GM21528 (cell line): Measurements from ENCODE around the gene LONP1.
A peak's percentile ranks its signal among the peaks of the same experiment; 100 is the strongest.

ENCODE experiments used
- ATAC-seq: cut with Tn5 transposase; IDR thresholded peaks from one replicate; pipeline ENCODE4 v1.9.1; 2021; ENCODE audit warnings: mild to moderate bottlenecking, moderate library complexity; ENCODE audit not compliant: unreplicated experiment, low FRiP score

Gene LONP1

DNA sequence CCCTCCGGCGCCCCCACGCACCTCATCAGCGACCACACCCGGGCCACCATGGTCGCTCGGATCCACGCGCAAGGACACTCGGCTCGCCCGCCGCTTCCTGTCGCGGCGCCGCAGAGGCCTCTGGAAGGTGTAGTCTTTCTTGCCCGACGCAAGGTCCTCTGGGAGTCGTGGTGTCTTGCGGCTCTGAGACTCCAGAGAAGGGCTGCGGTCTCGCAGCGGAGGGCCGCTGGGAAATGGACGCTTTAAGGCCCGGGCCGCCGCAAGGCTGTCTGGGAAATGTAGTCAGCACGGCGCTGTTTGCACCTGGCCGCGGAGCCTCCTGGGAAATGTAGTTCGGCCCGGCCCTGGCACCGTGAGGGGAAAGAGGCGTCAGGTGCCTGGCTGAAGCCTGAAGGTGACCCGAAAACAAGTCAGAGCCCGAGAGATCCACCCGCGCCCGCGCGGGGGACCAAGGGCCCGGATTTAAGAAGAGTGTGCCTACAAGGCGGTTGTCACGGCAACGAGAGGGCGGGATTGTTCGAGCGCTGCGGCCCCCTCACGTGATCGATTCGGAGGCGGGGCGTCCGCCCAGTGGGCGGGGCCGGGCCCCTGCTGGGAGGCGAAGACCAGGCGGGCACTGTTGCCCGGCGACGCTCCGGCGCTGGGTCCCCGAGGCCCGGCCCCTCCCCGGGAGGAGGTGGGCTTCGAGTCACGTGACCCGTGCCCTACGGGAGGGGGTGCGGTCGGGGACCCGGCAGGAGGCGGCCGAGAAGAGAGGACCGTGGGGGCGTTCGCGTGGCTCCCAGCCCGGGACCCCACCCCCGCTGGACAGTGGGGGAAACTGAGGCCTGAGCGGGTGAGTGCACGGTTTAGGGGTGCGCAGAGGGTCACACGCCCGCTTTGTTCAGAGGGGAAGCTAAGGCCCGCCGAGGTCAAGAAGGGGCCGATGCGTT is 39.2 kb downstream of the LONP1 start, which contains the start of the genes HSD11B1L and MICOS13:
TSS of gene HSD11B1L (plus strand) at position 591 of the 932 bp plus-strand sequence. CDS start 3,806 bp downstream, outside the sequence.
TSS of gene MICOS13 (minus strand) at position 80 of the 932 bp plus-strand sequence. CDS start at position 50, 30 bp downstream.
- ATAC-seq: peak; percentile 80

DNA sequence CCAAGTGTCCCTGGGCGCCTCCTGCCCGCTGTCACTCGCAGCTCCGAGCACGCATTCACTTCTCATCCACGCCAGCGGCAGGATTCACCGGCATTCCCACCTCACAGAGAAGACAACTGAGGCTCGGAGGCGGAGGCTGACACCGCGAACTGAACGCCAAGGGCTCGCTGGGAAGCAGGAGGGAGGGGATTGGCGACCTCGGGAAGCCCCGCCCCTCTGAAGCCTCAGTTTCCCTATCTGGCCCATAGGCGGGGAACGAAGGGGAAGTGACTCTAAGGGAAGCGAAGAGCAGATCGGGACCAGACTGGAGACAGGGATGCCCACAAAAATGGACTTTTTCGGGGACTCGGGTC is 39.9 kb downstream of the LONP1 start:
- no peak for ATAC-seq

DNA sequence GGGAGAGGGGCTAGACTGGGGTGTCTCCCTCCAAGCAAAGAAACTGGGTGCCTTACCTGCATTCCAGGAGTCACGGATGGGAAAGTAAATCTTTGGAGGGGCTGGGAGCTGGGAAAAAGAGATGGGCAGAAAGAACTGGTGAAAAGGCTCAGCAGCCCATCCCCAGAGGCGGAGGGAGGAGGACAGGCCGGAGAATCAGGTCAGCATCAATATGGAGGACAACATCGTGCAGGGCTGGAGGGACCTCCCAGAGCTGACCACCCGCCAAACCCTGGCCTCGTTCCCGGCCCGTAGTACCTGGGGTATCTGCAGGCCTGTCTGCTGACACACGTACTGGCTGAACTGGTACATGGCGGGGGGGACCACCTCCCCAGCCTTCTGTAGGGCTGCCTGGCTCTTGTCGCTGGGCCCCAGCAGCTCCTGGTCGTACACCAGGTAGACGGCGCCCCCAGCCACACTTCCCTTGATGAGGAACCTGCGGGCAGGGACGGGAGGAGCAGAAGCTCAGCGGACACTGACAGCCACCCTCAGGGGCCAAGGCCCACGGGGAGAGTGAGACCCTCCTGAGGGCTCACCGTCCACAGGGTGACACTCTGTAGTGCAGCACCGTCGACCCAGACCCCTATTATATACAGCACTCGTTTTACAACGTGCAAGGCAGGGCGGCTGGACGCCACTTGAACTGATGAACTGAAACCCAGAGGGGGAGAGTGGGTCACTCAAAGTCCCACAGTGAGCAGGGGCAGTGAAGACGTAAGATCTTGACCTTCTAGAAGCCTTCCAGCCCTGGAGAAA is 40.5 kb downstream of the LONP1 start:
- no peak for ATAC-seq

DNA sequence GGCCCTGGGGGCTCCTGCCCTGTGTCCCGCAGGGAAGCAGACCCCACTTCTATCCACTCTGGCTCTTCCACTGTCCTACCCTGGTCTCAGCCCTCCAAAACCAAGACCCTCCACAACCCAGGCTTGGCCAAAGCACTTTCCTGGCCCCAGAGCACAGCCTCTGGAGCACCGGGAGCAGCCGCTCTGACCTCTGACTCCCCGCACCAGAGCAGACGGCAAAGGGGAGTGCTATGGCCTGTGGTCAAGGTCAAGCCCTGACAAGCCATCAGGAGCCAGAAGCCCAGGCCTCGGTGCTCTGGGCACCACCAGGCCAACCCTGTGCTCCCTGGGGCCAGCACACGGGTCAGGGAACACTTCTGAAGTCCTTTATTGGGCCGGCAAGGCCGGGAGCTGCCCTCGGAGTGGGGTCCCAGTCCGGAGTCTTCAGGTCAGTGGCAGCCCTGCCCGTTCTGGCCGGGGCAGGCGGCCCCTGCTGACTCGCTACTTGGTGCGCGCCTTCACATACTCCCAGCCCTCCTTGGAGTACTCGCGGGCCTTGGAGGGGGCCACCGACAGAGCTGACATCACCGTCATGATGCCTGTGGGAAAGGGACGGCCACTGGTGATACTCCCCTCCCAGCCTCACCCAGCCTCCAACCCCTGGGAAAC is 41.8 kb downstream of the LONP1 start:
- no peak for ATAC-seq

DNA sequence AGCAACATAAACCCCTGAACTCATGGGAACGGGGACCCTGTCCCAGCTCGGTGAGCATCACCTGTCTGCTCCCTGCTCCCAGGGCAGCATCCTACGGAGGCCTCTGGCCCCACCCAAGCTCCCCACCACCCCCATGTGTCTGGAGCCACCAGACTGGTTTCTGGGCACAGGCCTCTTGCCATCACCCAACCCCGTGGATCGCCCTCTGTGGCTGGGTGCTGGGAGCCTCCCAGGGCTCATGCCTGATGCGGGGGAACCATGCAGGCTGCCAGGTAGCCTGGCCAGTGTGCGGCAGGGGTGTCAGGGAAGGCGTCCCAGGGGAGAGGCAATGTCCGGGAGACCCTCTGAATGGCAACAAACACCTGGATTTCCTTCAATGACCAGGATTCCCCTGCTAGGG is 42.4 kb downstream of the LONP1 start:
- no peak for ATAC-seq

DNA sequence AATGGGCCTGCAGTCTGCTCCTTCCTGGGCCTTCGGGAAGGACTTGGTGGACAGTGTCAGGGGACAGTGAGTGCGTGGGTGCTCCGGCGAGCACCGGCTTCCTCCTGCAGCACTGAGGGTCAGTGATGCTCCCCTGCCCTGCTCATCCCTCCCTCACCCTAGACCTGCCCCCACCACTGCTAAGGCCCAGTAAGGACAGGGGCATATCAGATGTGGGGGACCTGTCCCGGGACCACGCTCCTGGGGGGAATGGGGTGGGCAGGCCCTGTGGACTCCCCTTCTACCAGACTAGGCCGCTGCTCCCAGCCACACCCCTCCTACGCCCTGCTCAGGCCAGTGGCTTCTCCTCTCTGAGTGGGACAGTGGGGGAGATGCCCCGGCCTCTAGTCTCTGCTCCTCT is 42.8 kb downstream of the LONP1 start:
- no peak for ATAC-seq

DNA sequence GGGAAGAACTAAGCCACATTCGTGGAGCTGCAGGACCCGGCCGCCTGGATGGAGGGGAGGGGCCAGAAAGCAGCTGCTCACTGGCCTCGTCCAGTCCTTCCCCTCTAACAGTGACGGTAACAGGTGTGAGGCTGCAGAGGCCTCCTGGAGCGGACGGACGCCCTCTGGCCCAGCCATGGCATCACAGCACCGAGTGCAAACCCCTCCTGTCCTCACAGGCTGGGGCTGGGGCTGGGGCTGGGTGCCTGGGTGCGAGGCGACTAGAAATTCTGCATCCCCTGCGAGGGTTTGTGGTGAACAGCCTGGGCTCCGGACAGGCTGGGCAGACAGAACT is 43.2 kb downstream of the LONP1 start:
- ATAC-seq: no peak

DNA sequence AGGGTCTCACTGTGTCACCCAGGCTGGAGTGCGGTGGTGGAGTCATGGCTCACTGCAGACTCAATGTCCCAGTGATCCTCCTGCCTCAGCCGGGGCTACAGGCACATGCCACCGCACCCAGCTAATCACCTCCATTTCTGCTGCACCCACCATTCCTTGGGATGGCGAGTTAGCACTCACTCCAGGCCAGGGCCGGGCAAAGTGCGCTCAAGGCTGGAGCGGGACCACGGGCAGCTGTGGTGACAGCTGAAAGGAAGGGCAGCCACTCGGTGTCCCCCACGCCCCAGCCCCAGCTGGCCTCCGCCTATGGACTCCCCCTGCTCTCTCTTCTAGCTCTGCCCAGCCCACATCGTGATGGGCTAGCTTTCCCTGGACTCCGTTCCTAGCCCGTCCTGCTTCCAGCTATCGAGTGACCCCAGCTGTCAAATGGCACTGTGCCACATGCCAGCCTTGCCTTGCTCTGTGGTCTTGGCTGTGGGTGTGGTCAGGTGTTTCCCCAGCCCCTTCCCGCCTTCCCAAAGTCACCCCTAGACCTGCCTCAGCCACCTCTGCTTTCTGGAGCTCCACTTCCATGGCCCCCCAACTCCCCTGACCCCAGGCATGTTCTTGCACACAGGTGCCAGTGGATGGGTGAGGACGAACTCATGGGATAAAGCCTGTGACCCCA is 43.7 kb downstream of the LONP1 start:
- ATAC-seq: no peak

DNA sequence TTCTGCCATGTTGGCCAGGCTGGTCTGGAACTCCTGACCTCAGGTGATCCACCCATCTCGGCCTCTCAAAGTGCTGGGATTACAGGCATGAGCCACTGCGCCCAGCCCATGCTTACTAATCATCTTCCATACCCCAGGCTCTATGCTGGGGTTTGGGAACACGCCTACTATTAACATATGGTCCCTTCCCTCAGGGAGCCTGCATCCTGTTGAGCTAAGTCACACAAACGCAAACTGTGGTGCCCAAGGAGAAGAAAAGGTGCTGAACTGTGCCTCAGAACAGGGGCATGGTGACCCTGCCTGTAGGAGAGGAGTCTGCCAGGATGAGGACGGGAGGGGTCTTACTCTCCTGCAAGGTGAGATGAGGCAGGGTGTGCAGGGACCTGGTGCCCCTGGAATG is 45.2 kb downstream of the LONP1 start:
- no peak for ATAC-seq

DNA sequence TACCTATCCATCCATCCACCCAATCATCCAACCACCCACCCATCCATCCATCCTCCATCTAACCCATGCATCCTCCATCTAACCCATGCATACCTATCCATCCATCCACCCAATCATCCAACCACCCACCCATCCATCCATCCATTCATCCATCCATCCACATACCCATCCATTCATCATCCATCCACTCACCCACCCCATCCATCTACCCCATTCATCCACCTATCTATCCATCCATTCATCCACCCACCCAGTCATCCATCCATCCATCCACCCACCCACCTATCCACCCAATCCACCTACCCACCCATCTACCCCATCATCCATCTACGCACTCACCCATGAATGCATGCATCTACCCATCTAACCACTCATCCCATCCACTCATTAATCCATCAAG is 46.2 kb downstream of the LONP1 start:
- ATAC-seq: no peak

DNA sequence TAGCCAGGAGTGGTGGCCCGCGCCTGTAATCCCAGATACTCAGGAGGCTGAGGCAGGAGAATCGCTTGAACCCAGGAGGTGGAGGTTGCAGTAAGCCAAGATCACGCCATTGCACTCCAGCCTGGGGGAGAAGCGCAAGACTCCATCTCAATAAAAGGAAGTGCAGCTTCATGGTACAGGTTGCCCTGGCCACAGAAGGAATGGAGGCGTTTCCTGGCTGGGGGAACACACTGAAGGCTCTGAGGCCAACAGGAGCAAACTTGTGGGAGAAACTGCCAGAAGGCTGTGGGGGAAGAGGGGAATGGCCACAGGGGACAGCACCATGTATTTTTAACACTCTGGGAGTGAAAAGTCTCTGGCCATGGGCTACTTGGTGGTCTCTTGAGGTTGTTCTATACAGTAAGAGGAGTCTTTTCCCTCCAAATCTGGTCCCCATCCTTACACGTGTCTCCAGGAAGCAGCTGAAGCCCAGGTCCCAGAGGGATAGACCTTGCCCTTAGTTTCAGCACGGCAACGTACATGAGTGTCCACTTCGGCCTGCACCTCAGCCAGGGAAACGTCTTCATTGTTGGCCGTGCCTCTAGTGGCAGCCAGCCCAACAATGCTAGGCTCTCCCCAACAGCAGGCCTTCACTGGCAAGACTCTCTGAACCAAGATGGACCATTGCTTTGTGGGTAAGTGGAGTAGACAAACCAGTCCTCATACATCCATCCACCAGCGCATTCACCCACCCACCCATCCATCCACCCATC is 47.1 kb downstream of the LONP1 start:
- ATAC-seq: no peak

DNA sequence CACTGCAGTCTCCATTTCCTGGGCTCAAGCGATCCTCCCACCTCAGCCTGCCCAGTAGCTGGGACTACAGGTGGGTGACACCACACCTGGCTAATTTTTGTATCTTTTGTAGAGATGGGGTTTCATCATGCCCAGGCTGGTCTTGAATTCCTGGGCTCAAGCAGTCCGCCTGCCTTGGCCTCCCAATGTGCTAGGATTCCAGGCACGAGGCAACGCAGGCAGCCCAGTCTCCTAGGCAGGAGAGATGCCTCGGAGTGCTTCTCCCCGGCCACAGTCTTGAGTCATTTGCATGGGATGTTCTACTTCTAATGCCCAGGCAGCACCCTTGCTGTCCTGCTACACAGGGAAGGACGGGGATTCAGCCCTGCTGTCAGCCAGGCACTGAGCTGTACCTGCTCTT is 48.3 kb downstream of the LONP1 start:
- ATAC-seq: no peak

DNA sequence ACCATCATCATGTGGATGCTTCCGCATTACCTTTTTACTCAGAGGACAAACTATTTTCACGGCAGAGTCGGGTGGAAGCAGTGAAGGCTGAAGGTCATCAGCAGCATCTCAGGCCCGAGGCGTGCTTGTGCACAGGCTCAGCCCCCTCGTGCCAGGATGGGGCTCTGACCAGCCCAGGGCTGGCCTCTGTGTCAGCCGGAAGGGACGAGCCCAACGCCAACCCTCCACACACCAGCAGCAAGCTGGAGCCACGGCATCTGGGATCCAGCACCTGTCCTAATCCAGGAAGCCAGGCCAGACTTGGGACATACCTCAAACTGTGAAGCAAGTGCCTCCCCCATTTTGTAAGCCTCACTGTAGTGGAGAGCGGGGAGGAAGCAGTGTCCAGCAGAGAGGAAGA is 50.7 kb downstream of the LONP1 start:
- no peak for ATAC-seq

DNA sequence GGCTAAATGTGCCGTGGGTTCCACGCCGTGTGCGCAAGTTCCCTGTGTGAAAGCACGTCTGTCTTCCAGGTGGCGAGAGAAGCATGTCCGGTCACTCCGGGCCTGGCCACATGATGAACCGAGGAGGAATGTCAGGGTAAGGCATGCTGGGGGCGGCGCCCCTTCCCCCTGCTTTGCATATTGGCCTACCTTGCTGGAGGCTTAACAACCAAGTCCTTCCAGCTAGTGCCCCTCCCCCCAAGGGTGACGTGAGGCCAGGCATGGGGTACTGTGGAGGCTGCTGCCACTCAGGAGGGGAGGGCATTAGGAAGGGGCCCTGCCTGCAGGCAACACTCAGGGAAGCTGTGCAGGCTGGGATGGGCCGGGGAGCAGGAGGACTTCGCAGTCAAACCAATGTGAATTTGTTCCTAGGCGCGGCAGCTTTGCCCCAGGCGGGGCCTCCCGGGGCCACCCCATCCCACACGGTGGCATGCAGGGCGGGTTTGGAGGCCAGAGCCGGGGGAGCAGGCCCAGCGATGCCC is 52.1 kb downstream of the LONP1 start:
- ATAC-seq: no peak

DNA sequence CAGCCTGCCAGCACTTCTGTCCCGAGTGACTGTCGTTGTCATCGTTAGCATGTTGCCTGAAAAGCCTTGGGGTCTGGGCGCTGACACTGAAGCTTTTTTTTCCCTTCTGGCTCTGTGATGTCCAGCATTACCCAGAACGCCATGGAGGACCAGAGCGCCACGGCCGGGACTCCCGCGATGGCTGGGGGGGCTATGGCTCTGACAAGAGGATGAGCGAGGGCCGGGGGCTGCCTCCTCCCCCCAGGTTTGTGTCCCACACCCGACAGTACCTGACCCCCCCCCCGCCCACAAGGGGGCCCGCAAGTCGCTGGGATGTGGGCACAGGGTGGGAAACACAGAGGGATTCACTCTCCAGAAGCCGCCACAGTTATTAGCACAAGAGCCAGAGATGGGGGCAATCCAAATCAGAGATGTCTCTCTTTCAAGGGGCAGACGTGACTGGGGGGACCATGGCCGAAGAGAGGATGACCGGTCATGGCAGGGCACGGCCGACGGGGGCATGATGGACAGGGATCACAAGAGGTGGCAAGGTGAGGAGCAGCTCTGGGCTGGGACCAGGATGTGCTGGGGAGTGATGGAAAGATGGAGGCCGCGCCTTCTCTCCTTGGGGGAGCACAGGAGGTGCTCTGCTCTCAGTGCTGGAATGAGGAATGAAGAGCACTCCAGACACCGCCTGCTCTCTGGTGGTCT is 52.9 kb downstream of the LONP1 start:
- ATAC-seq: no peak

DNA sequence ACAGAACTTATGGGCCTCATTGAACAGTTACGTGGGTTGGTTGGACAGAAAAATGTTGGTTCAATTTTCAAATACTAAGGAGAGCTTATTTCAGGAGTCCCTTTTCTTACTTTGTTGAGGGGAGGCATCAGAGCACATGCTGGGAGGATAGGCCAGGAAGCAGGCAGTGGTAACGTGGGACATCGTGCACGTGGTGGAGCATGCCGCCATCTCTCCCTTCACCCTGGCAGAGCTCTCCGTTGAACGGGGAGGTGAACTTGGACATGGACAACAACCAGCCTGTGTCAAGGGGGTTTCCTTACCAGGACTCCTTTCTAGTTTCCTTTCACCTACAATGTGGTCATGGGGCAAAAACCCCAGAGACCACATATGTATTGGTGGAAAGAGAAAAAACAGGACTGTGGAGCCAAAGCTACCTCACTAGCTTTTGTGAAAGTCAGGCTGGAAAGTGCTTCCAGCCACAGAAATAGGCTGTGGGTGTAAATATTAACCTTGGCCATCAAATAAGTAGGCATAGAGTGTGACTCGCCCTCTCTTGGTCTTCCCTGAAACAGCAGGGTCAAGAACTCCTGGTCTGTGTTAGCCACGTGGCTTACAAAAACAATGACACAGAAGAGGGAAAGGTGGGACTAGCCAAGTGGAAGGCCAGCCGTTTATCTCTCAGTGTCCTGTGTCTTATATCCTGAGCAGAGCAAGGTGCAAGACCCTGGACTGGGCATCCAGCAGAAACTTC is 54.0 kb downstream of the LONP1 start:
- ATAC-seq: no peak

DNA sequence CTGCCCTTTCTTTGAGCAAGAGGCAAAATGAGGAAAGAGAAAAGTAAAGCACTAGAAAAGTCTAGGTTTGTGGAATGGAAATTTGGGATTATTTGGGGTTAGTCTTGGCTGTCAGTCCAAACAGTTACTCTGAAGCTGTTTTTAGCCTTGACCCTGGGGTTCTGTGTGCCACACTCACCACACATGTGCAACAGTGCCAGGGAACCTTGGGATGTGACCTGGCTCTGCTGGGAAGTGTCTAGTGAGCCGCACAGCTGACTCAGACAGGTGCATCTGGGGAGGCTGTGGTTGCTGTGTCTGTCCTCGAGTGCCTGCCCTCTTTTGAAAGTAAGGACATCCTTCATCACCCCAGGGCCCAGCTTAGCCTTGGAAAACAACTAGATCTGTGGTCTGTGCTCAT is 55.4 kb downstream of the LONP1 start:
- ATAC-seq: no peak

DNA sequence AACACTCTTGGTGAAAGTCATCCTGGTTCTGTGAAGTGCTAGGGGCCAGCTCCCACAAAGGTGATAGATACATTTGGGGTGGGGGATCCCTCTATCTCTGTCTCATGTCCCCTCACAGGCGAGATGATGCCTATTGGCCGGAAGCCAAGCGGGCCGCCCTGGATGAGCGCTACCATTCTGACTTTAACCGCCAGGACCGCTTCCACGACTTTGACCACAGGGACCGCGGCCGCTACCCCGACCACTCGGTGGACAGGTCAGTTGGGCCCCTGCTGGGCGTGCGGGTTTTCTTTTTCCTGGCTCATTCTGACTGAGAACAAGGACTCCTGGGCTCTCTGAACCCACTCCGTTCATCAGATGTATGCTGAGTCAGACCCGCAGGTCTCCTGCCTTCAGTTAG is 56.0 kb downstream of the LONP1 start:
- ATAC-seq: no peak
